ENCODE measurements around the gene RALGAPA2. TPM values are rescaled to one million over a fixed set of nuclear protein-coding genes. Genes with fewer than 3 reads are reported as not detected.

The RALGAPA2 gene
- total RNA-seq, 1 experiment from 2014 or later, result 9.5 TPM

GRCh38 chr20:20497242-20497978 is 215.0 kb downstream of the RALGAPA2 start:
- no peak for DNase-seq (ENCODE audit: low read depth)

DNA sequence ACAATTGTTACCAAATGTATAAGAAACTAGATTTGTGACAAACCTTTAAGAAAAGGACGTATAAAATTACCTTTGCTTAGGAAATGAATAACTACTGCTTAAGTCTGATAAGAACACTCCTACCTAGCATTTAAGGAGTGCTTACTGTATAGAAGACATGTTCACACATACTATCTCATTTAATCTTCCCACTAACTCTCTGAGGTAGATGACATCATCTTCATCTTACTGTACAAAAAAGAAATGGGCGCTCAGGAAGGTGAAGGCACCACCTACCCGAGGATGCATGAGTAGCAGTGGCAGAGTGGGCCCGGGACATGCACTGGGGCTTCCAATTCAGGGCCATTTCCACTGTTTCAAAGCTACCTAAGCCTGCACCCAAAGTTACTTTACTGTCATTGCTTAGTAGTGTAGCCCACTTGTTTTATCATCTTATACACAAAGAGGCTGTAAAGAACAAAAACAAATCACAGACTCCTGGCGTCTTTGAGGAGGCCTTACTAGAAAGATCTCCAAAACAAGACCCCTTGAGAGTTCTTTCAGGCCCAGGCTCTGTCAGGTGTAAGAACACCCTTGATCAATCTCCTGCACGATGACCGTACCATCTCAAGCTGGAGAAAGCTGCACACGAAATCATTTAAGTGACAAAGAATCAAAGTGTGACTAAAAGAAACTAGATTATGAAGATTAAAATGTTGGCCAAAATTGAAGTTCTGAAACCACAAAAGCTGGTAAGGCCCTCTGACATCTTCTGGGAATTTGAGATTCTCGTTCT is 216.5 kb downstream of the RALGAPA2 start:
- DNase-seq (ENCODE audit: low read depth), result no peak

DNA sequence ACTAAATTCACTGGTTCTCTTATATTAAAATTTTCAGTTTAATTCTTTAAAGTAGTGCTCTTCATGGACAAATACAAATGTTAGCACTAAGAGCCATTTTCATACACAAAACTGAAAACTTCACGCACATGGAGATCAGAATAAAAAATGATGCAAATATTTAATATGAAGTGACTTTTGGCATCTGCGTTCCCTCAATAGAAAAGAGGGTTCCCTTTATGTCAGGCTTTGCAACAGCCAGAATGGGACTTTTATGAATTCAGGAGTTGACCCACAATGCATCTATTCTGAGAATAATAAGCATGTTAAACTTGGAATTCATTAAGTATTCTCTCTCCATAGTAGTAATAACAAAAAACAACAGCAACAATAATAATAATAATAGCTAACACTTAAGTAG is 218.7 kb downstream of the RALGAPA2 start:
- DNase-seq (ENCODE audit: low read depth), result no peak

DNA sequence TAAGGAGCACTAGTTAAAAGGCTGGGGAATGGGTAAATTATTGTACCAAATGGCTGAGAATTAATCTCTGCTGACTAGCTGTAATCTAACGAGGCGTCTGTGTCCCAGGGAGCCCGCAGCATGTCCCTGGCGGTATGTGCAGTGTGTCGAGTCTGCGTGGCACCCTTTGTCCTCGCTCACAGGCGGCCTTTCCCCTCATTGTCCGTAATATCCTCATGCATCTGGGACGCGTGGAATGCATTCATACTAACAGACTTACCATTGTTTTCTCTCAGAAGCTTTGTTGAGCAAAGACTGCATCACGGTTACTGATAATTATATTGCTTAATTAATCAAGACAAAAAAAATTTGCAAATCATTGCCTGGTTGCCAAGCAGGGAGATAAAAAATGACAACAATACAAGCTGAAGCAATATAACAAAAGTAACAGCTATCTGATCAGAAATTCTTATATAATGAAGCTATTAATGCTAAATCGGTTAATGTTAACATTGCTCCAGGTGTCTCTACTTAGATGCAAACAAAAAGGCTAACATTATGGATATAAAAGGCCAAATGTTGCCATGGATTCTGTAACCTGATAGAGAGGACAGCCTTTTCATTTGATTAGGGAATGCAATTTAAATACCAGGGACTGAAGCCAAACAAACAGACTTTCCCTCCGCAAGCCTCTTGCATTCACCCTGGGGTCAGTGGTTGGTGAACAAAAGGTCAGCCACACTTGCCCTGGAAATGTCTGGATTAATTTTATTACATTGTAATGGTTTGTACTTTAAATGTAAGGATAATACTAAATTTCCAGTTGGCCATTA is 219.7 kb downstream of the RALGAPA2 start:
- no peak for DNase-seq (ENCODE audit: low read depth)

- DNase-seq (ENCODE audit: low read depth), result no peak
Observed at GRCh38 chr20:20491784-20492264, 220.6 kb downstream of the RALGAPA2 start.

DNA sequence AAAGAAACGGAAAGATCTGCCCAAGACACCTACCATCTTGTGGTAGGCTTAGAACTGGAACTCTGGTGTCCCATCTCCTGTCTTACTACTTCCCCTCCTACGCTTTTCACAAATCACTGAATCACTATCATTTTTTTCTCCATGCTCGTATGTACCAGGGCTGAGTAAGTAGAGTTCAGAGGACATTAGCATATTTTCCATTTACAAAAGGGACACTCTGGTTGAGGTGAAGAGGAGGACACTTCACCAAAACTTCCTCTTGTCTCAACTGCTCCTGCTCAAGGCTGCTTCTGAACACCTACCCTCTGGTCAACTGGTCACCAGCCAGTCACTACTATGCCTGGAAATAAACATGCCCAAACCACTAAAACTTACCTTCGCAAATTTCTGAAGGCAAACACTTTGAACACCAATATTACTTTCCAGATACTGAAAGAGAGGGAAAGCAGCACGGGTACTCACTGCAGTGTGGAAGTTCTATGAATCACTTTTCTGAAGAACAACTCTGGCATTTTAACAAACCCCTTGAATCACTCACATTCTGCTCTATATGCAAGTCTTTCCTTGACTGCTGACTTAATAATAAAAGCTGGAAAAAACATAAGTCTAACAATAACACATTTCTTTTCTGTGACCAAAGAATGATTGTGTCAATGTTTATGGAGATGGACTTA is 221.2 kb downstream of the RALGAPA2 start:
- DNase-seq (ENCODE audit: low read depth), result peak; percentile 72

- no peak for DNase-seq (ENCODE audit: low read depth)
Observed at GRCh38 chr20:20490673-20491072, 221.8 kb downstream of the RALGAPA2 start.

- no peak for DNase-seq (ENCODE audit: low read depth)
Observed at GRCh38 chr20:20489648-20490341, 222.6 kb downstream of the RALGAPA2 start.

GRCh38 chr20:20489054-20489453 is 223.4 kb downstream of the RALGAPA2 start:
- peak; percentile 72 for DNase-seq (ENCODE audit: low read depth)

GRCh38 chr20:20488388-20488787 is 224.1 kb downstream of the RALGAPA2 start:
- no peak for DNase-seq (ENCODE audit: low read depth)

- peak; percentile 87 for DNase-seq (ENCODE audit: low read depth)
Observed at GRCh38 chr20:20487811-20488210, 224.6 kb downstream of the RALGAPA2 start.

- DNase-seq (ENCODE audit: low read depth), result no peak
Observed at GRCh38 chr20:20483328-20483727, 229.1 kb downstream of the RALGAPA2 start.

DNA sequence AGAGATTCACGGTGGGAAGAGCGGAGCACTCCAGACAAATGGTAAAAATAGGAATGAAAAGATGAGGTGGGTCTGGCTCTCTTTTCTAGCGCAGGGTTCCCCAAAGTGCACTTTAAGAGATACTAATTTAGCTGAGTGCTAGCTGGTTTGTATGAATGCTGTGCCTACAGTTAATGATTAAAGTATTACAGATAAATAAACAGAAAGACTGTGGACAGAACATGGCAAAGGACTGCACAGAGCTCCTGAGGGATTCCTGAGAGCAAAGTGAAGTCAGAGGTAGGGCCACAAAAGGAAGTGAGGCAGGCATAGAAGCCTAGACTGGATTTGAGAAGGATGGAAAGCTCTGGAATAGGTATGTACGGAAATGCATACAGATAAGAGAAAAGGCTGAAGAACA is 230.0 kb downstream of the RALGAPA2 start:
- no peak for DNase-seq (ENCODE audit: low read depth)

DNA sequence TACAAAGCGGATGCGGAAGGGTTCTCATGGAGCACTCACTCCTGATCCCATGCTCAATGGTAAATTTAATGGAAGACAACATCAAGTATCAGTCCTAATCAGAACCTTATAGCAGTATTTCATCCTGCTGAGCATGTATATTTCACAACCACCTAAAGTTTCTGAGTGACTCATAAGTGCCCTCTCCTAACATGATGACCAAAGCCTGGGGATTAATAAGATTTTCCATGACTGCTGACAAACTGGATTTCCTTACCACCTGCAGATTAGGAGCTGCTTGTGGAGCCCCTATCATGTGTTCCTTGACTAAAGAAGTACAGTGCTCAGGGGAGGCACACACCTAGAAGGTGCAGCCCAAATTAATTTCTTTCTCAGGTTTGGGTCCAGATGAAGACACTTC is 231.8 kb downstream of the RALGAPA2 start:
- DNase-seq (ENCODE audit: low read depth), result peak; percentile 88

GRCh38 chr20:20480126-20480525 is 232.3 kb downstream of the RALGAPA2 start:
- DNase-seq (ENCODE audit: low read depth), result no peak

DNA sequence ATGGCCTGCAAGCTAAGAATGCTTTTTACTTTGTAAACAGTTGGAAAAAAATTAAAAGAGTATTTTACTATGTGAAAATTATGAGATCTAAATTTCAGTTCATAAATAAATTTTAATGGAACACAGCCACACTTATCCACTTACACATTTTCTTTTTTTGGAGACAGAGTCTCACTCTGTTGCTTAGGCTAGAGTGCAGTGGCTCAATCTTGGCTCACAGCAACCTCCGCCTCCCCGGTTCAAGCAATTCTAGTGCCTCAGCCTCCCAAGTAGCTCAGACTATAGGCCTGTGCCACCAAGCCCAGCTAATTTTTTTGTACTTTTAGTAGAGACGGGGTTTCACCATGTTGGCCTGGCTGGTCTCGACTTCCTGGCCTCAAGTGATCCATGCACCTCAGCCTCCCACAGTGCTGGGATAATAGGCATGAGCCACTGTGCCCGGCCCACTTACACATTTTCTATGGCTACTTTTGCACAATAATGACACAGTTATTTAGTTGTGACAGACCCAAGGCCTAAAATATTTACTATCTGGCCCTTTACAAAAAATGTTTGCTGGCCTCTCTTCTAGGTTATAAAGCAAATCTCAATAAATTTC is 234.9 kb downstream of the RALGAPA2 start:
- no peak for DNase-seq (ENCODE audit: low read depth)

GRCh38 chr20:20476504-20476903 is 235.9 kb downstream of the RALGAPA2 start:
- DNase-seq (ENCODE audit: low read depth), result no peak

GRCh38 chr20:20473657-20474056 is 238.8 kb downstream of the RALGAPA2 start:
- no peak for DNase-seq (ENCODE audit: low read depth)

DNA sequence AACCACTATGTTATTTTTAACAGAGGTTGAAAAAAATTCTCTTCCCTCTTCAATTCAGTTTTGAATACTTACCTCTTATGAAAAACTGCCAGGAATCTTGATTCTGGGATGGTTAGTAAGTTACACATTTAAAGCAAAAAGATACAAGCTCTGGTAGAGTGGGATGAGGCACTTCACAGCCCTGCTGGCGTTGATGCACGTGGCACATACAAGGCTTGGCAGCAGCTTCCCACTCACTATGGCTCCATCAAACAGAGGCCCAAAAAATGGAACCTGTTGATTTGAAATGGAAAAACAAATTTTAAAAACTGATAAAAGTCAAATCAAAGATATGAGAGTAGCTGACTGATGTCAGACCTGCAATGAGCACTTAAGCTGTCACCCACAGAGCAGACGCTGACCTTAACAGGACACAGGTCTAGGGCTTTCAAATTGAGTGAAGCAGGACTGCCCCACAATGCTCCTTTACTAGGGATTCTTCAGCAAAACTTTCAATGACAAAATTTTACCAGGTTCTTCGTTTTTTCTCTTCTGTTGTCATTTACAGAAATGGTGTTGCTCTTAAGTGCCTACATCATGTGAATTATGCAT is 239.7 kb downstream of the RALGAPA2 start:
- no peak for DNase-seq (ENCODE audit: low read depth)

- DNase-seq (ENCODE audit: low read depth), result peak; percentile 92
Observed at GRCh38 chr20:20466341-20466879, 246.0 kb downstream of the RALGAPA2 start.

Measured in M059J (cell line).